HepG2 (cell line): ENCODE measurements around the gene HLA-DRA. TPM values are rescaled to one million over a fixed set of nuclear protein-coding genes. Genes with fewer than 3 reads are reported as not detected.

Experiments
- ATAC-seq: fragments of 200-7000 bp; cut with Tn5 transposase; 3 replicates; pipeline ENCODE4 v1.9.1; 2020; ENCODE audit warnings: mild to moderate bottlenecking, moderate library complexity
- BruUV-seq: library from RNA; stranded (reverse); fragments of 400-500 nt; replicated peaks from 2 replicates; lab custom pipeline; 2021; lab: Mats Ljungman, UMichigan
- CTCF ChIA-PET: fragments of 300-600 bp; formaldehyde crosslinking; extraction: SDS; loops from one replicate; lab custom pipeline; 2021; ENCODE audit warnings: low total read pairs, inconsistent platforms, low intra/inter-chr PET ratio; lab: Yijun Ruan, JAX
- POLR2A ChIA-PET: fragments of 350-600 bp; sonication (Branson Sonifier 250); formaldehyde crosslinking; loops from one replicate; lab custom pipeline; 2020; ENCODE audit warnings: antibody characterized with exemption, inconsistent platforms; lab: Yijun Ruan, JAX
- DNase-seq: peaks from one replicate; pipeline ENCODE4 v3.0.0-alpha.2; 2015; ENCODE audit warnings: low spot score
- FAIRE-seq: peaks from 3 replicates; lab custom pipeline; 2011; peaks lifted over from hg19 to GRCh38; lab: Jason Lieb, UNC
- H2AFZ ChIP-seq: one replicate; pipeline ENCODE4 v1.6.1; 2011; ENCODE audit warnings: low read length, inconsistent platforms
- H3K27ac ChIP-seq: fragments of 300-600 bp; 3 replicates; pipeline ENCODE4 v1.8.0; 2011; ENCODE audit warnings: mixed run types, mild to moderate bottlenecking, mixed read lengths, low read length, inconsistent platforms; ENCODE audit not compliant: insufficient read depth; ENCODE audit errors: extremely low read length
- H3K27me3 ChIP-seq, 2 experiments: fragments of 200-600 bp in 1 of 2; 2 replicates in 1 of 2; 3 replicates in 1 of 2; pipeline versions ENCODE4 v1.6.0 to v1.8.0; 2011; ENCODE audit warnings: low read length in 2 of 2, mild to moderate bottlenecking in 2 of 2, moderate library complexity in 2 of 2, inconsistent platforms in 1 of 2; ENCODE audit not compliant: insufficient read depth in 2 of 2, control insufficient read depth in 1 of 2
- H3K36me3 ChIP-seq, 2 experiments: fragments of 200-600 bp in 1 of 2; replicated peaks in 1 of 2; 2 replicates in 1 of 2; 3 replicates in 1 of 2; pipeline versions ENCODE4 v1.5.1 to v1.8.0; 2011; ENCODE audit warnings: low read length in 2 of 2, inconsistent platforms in 1 of 2; ENCODE audit not compliant: insufficient read depth in 2 of 2, control insufficient read depth in 1 of 2
- H3K4me1 ChIP-seq: 2 replicates; pipeline ENCODE4 v1.5.1; 2012; ENCODE audit warnings: low read length, inconsistent platforms; ENCODE audit not compliant: insufficient read depth
- H3K4me2 ChIP-seq: 2 replicates; pipeline ENCODE4 v1.6.0; 2011; ENCODE audit warnings: low read depth, low read length, inconsistent platforms
- H3K4me3 ChIP-seq, 3 experiments: fragments of 200-600 bp in 1 of 3; sonication (generic), shearing (Covaris generic) in 1 of 3; replicated peaks in 1 of 3; 2 replicates each; pipeline ENCODE4 v1.5.1; 2011 to 2016; ENCODE audit warnings: low read length in 3 of 3, inconsistent platforms in 2 of 3, low read depth in 2 of 3, mild to moderate bottlenecking in 2 of 3, control low read depth in 1 of 3, mixed read lengths in 1 of 3; ENCODE audit not compliant: insufficient read depth in 1 of 3
- H3K79me2 ChIP-seq: one replicate; pipeline ENCODE4 v1.6.1; 2011; ENCODE audit warnings: low read length, inconsistent platforms; ENCODE audit not compliant: insufficient read depth
- H3K9ac ChIP-seq: 2 replicates; pipeline ENCODE4 v1.6.0; 2011; ENCODE audit warnings: mild to moderate bottlenecking, low read depth, low read length, inconsistent platforms; ENCODE audit not compliant: insufficient read depth
- H3K9me3 ChIP-seq: 2 replicates; pipeline ENCODE4 v1.5.1; 2012; ENCODE audit warnings: mild to moderate bottlenecking, low read length
- H4K20me1 ChIP-seq: 2 replicates; pipeline ENCODE4 v1.6.0; 2011; ENCODE audit warnings: inconsistent platforms, mild to moderate bottlenecking, low read length, moderate library complexity; ENCODE audit not compliant: insufficient read depth
- HHEX ChIP-seq: IDR thresholded peaks from 2 replicates; pipeline ENCODE4 v1.6.1; 2016; ENCODE audit warnings: control low read depth
- KLF16 ChIP-seq, 2 experiments: sonication (generic) in 1 of 2; formaldehyde crosslinking in 1 of 2; IDR thresholded peaks; 2 replicates each; pipeline versions ENCODE4 v1.6.1 to v1.8.0; 2016 to 2023; ENCODE audit warnings: missing genetic modification reagents in 2 of 2, missing compliant biosample characterization in 1 of 2
- NFIB ChIP-seq: sonication (generic); formaldehyde crosslinking; IDR thresholded peaks from 2 replicates; pipeline ENCODE4 v1.9.0; 2021; ENCODE audit warnings: missing genetic modification reagents, mild to moderate bottlenecking, borderline replicate concordance
- SMC3 ChIP-seq: IDR thresholded peaks from 2 replicates; pipeline ENCODE4 v1.6.1; 2011; ENCODE audit warnings: low read length, improper control_type of control experiment
- TGIF2 ChIP-seq: IDR thresholded peaks from 2 replicates; pipeline ENCODE4 v1.6.1; 2016; ENCODE audit warnings: control low read depth, missing compliant biosample characterization
- THAP11 ChIP-seq: IDR thresholded peaks from 2 replicates; pipeline ENCODE4 v1.6.1; 2016; ENCODE audit warnings: missing biosample characterization, missing genetic modification reagents
- YEATS2 ChIP-seq: sonication (generic); formaldehyde crosslinking; IDR thresholded peaks from 2 replicates; pipeline ENCODE4 v1.4.0; 2020; ENCODE audit warnings: missing genetic modification reagents, borderline replicate concordance
- ZNF18 ChIP-seq: sonication (generic); formaldehyde crosslinking; IDR thresholded peaks from 2 replicates; pipeline ENCODE4 v1.8.0; 2022; ENCODE audit warnings: mild to moderate bottlenecking, missing genetic modification reagents; ENCODE audit not compliant: insufficient replicate concordance
- ZNF234 ChIP-seq: sonication (generic); formaldehyde crosslinking; conservative IDR thresholded peaks from 2 replicates; pipeline ENCODE4 v1.5.1; 2020; ENCODE audit warnings: mild to moderate bottlenecking, missing genetic modification reagents
- ZNF367 ChIP-seq: sonication (generic); formaldehyde crosslinking; IDR thresholded peaks from 2 replicates; pipeline ENCODE4 v1.4.0; 2020; ENCODE audit warnings: missing genetic modification reagents, borderline replicate concordance
- ZNF432 ChIP-seq: sonication (generic); formaldehyde crosslinking; IDR thresholded peaks from 2 replicates; pipeline ENCODE4 v1.5.0; 2020; ENCODE audit warnings: missing genetic modification reagents, mild to moderate bottlenecking, borderline replicate concordance
- ZNF530 ChIP-seq: sonication (generic); formaldehyde crosslinking; IDR thresholded peaks from 2 replicates; pipeline ENCODE4 v1.5.0; 2020; ENCODE audit warnings: low read depth, mild to moderate bottlenecking, missing genetic modification reagents
- ZSCAN5A ChIP-seq: sonication (generic); formaldehyde crosslinking; IDR thresholded peaks from 2 replicates; pipeline ENCODE4 v1.8.0; 2022; ENCODE audit warnings: mild to moderate bottlenecking, missing genetic modification reagents, borderline replicate concordance
- WGBS: methylation state at CpG from one replicate; pipeline ENCODE4 v1.1.6; 2017; ENCODE audit warnings: low lambda C conversion rate; 5-methylcytosine and 5-hydroxymethylcytosine counted together
- in situ Hi-C: cut with HindIII; loops from 2 replicates; pipeline ENCODE4 v1.10.0; 2017; ENCODE audit warnings: low pct_unique_long_range_greater_than_20kb; ENCODE audit not compliant: extremely low pct_ligation_motif_present
- intact Hi-C: fragments of 100-400 bp; cut with micrococcal nuclease; formaldehyde crosslinking; loops from one replicate; pipeline ENCODE4 v1.10.0; 2022; ENCODE audit not compliant: unreplicated experiment
- polyA plus RNA-seq, 8 experiments: library from polyadenylated mRNA; depleted of rRNA in 3 of 8; stranded (reverse) in 7 of 8; unstranded in 1 of 8; fragments of >200 nt; fragmentation: Illumina TruSeq in 4 of 8; extraction: Trizol in 4 of 8; gene quantifications; 2 replicates each; pipeline versions ENCODE4 v1.2.1 to v1.2.3, GENCODE V29; 2011 to 2016; ENCODE audit warnings: low read depth in 4 of 8, missing spikeins in 1 of 8, mixed read lengths in 1 of 8; ENCODE audit not compliant: insufficient read depth in 1 of 8
- total RNA-seq, 5 experiments: library from RNA; depleted of rRNA; stranded (reverse); fragments of >200 nt; fragmentation: Illumina TruSeq; extraction: Trizol; gene quantifications; 2 replicates each; pipeline ENCODE4 v1.2.3, GENCODE V29; 2016; ENCODE audit warnings: low read depth in 1 of 5
- TF ChIP-seq, protein P1 (sequence below): sonication (generic); formaldehyde crosslinking; IDR thresholded peaks from 2 replicates; pipeline ENCODE4 v1.4.0; 2020; ENCODE audit warnings: missing genetic modification reagents, mild to moderate bottlenecking, borderline replicate concordance
- TF ChIP-seq, protein P2 (sequence below): sonication (generic); formaldehyde crosslinking; IDR thresholded peaks from 2 replicates; pipeline ENCODE4 v1.8.0; 2022; ENCODE audit warnings: missing genetic modification reagents, mild to moderate bottlenecking, moderate library complexity, borderline replicate concordance

HLA-DRA gene
- total and polyA plus RNA-seq, 2 of the 13 experiments (the other 11 are each of a cell fraction or from before 2014, with no cell fraction given), result not detected

- no peaks in the 10 kb centered on the region for H3K9me3 ChIP-seq
- H3K4me1 ChIP-seq, result no peaks in the 10 kb centered on the region
- H3K27ac ChIP-seq, result no peak overlapping the region
- no peaks in the 10 kb centered on the region for H3K36me3 ChIP-seq
- no peak overlapping the region for H2AFZ ChIP-seq
- no peaks in the 10 kb centered on the region for H3K79me2 ChIP-seq
- H3K27me3 ChIP-seq, result no peaks in the 10 kb centered on the region; a peak in 1 of 5 replicates
- no peak overlapping the region for H3K9ac ChIP-seq
- intact Hi-C loops (no loop called here), in situ Hi-C loops (no loop called here)
- H4K20me1 ChIP-seq, result no peaks in the 10 kb centered on the region
- ChIA-PET POLR2A (no interaction called here), CTCF (no interaction called here)
- DNase-seq, result no peak
- 19% methylated on average over 4 of the region's 4 CpGs for WGBS
- TF ChIP-seq YEATS2 (CRISPR knock-in tag), result no peak
- no peak for TF ChIP-seq KLF16 (CRISPR knock-in tag; IDR thresholded peaks at IDR 0.05)
- TF ChIP-seq HHEX, result no peak
- no peak for TF ChIP-seq ZSCAN5A (CRISPR knock-in tag)
- no peak for TF ChIP-seq ZNF234 (CRISPR knock-in tag)
- TF ChIP-seq ZNF367 (CRISPR knock-in tag), result no peak
- TF ChIP-seq NFIB (CRISPR knock-in tag), result no peak
- no peak for TF ChIP-seq THAP11 (CRISPR knock-in tag)
- no peak for TF ChIP-seq ZNF18 (CRISPR knock-in tag)
- TF ChIP-seq, protein P1, sequence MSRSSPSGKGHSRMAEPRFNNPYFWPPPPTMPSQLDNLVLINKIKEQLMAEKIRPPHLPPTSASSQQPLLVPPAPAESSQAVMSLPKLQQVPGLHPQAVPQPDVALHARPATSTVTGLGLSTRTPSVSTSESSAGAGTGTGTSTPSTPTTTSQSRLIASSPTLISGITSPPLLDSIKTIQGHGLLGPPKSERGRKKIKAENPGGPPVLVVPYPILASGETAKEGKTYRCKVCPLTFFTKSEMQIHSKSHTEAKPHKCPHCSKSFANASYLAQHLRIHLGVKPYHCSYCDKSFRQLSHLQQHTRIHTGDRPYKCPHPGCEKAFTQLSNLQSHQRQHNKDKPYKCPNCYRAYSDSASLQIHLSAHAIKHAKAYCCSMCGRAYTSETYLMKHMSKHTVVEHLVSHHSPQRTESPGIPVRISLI (CRISPR knock-in tag), result no peak
- no peak for TF ChIP-seq SMC3
- no peak for TF ChIP-seq ZNF530 (CRISPR knock-in tag)
- TF ChIP-seq, protein P2, sequence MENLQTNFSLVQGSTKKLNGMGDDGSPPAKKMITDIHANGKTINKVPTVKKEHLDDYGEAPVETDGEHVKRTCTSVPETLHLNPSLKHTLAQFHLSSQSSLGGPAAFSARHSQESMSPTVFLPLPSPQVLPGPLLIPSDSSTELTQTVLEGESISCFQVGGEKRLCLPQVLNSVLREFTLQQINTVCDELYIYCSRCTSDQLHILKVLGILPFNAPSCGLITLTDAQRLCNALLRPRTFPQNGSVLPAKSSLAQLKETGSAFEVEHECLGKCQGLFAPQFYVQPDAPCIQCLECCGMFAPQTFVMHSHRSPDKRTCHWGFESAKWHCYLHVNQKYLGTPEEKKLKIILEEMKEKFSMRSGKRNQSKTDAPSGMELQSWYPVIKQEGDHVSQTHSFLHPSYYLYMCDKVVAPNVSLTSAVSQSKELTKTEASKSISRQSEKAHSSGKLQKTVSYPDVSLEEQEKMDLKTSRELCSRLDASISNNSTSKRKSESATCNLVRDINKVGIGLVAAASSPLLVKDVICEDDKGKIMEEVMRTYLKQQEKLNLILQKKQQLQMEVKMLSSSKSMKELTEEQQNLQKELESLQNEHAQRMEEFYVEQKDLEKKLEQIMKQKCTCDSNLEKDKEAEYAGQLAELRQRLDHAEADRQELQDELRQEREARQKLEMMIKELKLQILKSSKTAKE (CRISPR knock-in tag), result no peak
- TF ChIP-seq TGIF2 (CRISPR knock-in tag), result no peak
- TF ChIP-seq ZNF432 (CRISPR knock-in tag), result no peak
- no peak overlapping the region for H3K4me3 ChIP-seq
- H3K4me2 ChIP-seq, result no peak overlapping the region
- ATAC-seq, result no peak
- no TSS peak for BruUV-seq
- FAIRE-seq, result no peak
Measured at GRCh38 chr6:32460528-32460927, 20.8 kb downstream of the HLA-DRA start.
